Loucy (cell line): ENCODE data around the gene FTO.

ENCODE experiments used
- EZH2phosphoT487 ChIP-seq: fragments of 200-600 bp; IDR thresholded peaks from 2 replicates; pipeline ENCODE4 v1.6.1; 2018; ENCODE audit warnings: antibody characterized with exemption, mild to moderate bottlenecking, moderate library complexity, borderline replicate concordance
- TF ChIP-seq, protein P1 (sequence below): fragments of 200-600 bp; sonication (generic); conservative IDR thresholded peaks from 2 replicates; pipeline ENCODE4 v1.5.1; 2014; ENCODE audit warnings: mild to moderate bottlenecking, antibody characterized with exemption, low read length

DNA sequence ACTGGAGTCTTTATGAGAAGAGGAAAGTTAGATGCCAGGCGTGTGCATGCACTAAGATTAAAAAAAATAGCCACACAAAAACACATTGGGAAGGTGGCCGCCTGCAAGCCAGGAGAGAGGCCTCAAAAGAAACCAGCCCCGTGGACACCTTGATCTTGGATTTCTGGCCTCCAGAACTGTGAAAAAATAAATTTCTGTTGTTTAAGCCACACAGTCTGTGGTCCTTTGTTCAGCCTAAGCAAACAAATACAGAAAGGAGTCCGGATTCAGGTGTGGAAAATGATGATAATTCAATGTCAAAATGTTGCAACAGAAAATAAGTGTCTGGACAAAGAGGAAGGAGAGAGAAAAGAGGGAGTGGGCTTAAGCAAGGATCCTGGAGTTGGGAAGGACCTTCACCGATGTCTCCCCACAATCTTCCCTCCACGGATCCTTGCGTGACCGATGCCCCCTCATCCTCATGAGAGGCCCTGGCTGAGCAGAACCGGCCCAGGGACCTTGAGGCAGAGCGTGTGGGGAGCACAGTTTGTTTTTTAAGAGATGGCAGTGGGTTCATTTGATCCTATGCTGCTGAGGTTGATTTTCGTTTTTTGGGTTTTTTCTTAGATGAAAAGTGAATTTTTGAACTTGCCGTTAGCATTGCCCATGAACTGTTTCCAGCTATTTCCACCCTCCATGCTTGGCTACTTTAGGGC lies 449.4 kb downstream of the FTO start:
- TF ChIP-seq, protein P1, sequence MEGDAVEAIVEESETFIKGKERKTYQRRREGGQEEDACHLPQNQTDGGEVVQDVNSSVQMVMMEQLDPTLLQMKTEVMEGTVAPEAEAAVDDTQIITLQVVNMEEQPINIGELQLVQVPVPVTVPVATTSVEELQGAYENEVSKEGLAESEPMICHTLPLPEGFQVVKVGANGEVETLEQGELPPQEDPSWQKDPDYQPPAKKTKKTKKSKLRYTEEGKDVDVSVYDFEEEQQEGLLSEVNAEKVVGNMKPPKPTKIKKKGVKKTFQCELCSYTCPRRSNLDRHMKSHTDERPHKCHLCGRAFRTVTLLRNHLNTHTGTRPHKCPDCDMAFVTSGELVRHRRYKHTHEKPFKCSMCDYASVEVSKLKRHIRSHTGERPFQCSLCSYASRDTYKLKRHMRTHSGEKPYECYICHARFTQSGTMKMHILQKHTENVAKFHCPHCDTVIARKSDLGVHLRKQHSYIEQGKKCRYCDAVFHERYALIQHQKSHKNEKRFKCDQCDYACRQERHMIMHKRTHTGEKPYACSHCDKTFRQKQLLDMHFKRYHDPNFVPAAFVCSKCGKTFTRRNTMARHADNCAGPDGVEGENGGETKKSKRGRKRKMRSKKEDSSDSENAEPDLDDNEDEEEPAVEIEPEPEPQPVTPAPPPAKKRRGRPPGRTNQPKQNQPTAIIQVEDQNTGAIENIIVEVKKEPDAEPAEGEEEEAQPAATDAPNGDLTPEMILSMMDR, result no peak
- TF ChIP-seq EZH2phosphoT487, result no peak
